GM12878 (cell line): ENCODE data around the gene PPP2R1B. TPM values are rescaled to one million over a fixed set of nuclear protein-coding genes. Genes with fewer than 3 reads are reported as not detected.

Experiments used
- ATAC-seq: fragments of 200-7000 bp; cut with Tn5 transposase; 3 replicates; pipeline ENCODE4 v1.9.1; 2020; ENCODE audit warnings: mild to moderate bottlenecking, moderate library complexity
- BruUV-seq: library from RNA; stranded (reverse); fragments of 400-500 nt; replicated peaks from 2 replicates; lab custom pipeline; 2021; lab: Mats Ljungman, UMichigan
- CTCF ChIA-PET: fragments of 300-600 bp; sonication (Branson Sonifier 250); formaldehyde crosslinking; extraction: SDS; loops from one replicate; lab custom pipeline; 2021; ENCODE audit warnings: inconsistent platforms; lab: Yijun Ruan, JAX
- POLR2A ChIA-PET: fragments of 350-600 bp; formaldehyde crosslinking; extraction: SDS; loops from one replicate; lab custom pipeline; 2021; ENCODE audit warnings: inconsistent platforms; lab: Charles Lee
- RAD21 ChIA-PET: fragments of 300-600 bp; sonication (Branson Sonifier 250); formaldehyde crosslinking; loops from one replicate; lab custom pipeline; 2023; ENCODE audit warnings: antibody characterized with exemption; ENCODE audit not compliant: unreplicated experiment; lab: Charles Lee
- SMC1A ChIA-PET: fragments of 300-600 bp; sonication (Branson Sonifier 250); formaldehyde crosslinking; loops from one replicate; lab custom pipeline; 2023; ENCODE audit not compliant: unreplicated experiment, uncharacterized antibody; lab: Charles Lee
- DNase-seq: peaks from one replicate; pipeline ENCODE4 v3.0.0-alpha.2; 2011; ENCODE audit warnings: low read depth, low spot score
- FAIRE-seq: peaks from 3 replicates; lab custom pipeline; 2011; peaks lifted over from hg19 to GRCh38; lab: Jason Lieb, UNC
- H2AFZ ChIP-seq: 2 replicates; pipeline ENCODE4 v1.6.0; 2011; ENCODE audit warnings: low read depth, low read length, control low read depth; ENCODE audit not compliant: control insufficient read depth
- H3K27ac ChIP-seq: 2 replicates; pipeline ENCODE4 v1.5.1; 2011; ENCODE audit warnings: control low read depth; ENCODE audit not compliant: control insufficient read depth, insufficient read depth
- H3K27me3 ChIP-seq, 2 experiments: replicated peaks in 1 of 2; 2 replicates each; pipeline versions ENCODE4 v1.6.0 to v1.6.1; 2011; ENCODE audit warnings: low read length in 1 of 2; ENCODE audit not compliant: control insufficient read depth in 2 of 2, insufficient read depth in 2 of 2
- H3K36me3 ChIP-seq, 2 experiments: 2 replicates each; pipeline ENCODE4 v1.5.1; 2011; ENCODE audit warnings: low read length in 1 of 2; ENCODE audit not compliant: control insufficient read depth in 2 of 2, insufficient read depth in 2 of 2
- H3K4me1 ChIP-seq: 2 replicates; pipeline ENCODE4 v1.6.1; 2011; ENCODE audit warnings: mild to moderate bottlenecking, low read length, moderate library complexity, mixed read lengths; ENCODE audit not compliant: control insufficient read depth, insufficient read depth
- H3K4me2 ChIP-seq: 2 replicates; pipeline ENCODE4 v1.6.0; 2011; ENCODE audit warnings: control low read depth; ENCODE audit not compliant: control insufficient read depth, insufficient read depth
- H3K4me3 ChIP-seq: fragments of 200-600 bp; sonication (generic); 2 replicates; pipeline ENCODE4 v1.5.1; 2016
- H3K79me2 ChIP-seq: 2 replicates; pipeline ENCODE4 v1.6.0; 2011; ENCODE audit warnings: low read length; ENCODE audit not compliant: control insufficient read depth, insufficient read depth
- H3K9ac ChIP-seq: 2 replicates; pipeline ENCODE4 v1.8.0; 2011; ENCODE audit warnings: low read length, control low read depth, mixed read lengths; ENCODE audit not compliant: control insufficient read depth, insufficient read depth
- H3K9me3 ChIP-seq: replicated peaks from 3 replicates; pipeline ENCODE4 v1.5.1; 2011; ENCODE audit warnings: mild to moderate bottlenecking, low read length; ENCODE audit not compliant: control insufficient read depth, insufficient read depth
- H4K20me1 ChIP-seq: 2 replicates; pipeline ENCODE4 v1.6.0; 2011; ENCODE audit not compliant: control insufficient read depth, insufficient read depth
- BHLHE40 ChIP-seq, 2 experiments: fragments of 450-650 bp in 1 of 2; IDR thresholded peaks; 2 replicates each; pipeline ENCODE4 v1.6.1; 2011 to 2017; ENCODE audit warnings: low read depth in 2 of 2, borderline replicate concordance in 1 of 2, improper control_type of control experiment in 1 of 2, low read length in 1 of 2, mild to moderate bottlenecking in 1 of 2
- EED ChIP-seq: sonication (generic); IDR thresholded peaks from 2 replicates; pipeline ENCODE4 v1.6.1; 2016; ENCODE audit warnings: antibody characterized with exemption, low read depth
- EGR1 ChIP-seq, 2 experiments: IDR thresholded peaks; 1 replicate in 1 of 2; 2 replicates in 1 of 2; pipeline ENCODE4 v1.6.1; 2011 to 2012; ENCODE audit warnings: low read depth in 2 of 2, low read length in 2 of 2, borderline replicate concordance in 1 of 2, mild to moderate bottlenecking in 1 of 2, moderate library complexity in 1 of 2
- ELK1 ChIP-seq: IDR thresholded peaks from 2 replicates; pipeline ENCODE4 v1.6.1; 2012; ENCODE audit warnings: low read depth, low read length, improper control_type of control experiment
- JUNB ChIP-seq: IDR thresholded peaks from 2 replicates; pipeline ENCODE4 v1.6.1; 2016; ENCODE audit warnings: antibody characterized with exemption, mild to moderate bottlenecking
- KAT2A ChIP-seq: conservative IDR thresholded peaks from 2 replicates; pipeline ENCODE4 v1.6.1; 2011; ENCODE audit warnings: low read depth, low read length; ENCODE audit not compliant: control insufficient read depth
- POLR2AphosphoS5 ChIP-seq: IDR thresholded peaks from 2 replicates; pipeline ENCODE4 v1.6.1; 2011; ENCODE audit warnings: mild to moderate bottlenecking, low read length, inconsistent platforms
- SMARCA5 ChIP-seq: fragments of 450-650 bp; IDR thresholded peaks from 2 replicates; pipeline ENCODE4 v1.6.1; 2017; ENCODE audit warnings: mild to moderate bottlenecking
- STAT3 ChIP-seq: IDR thresholded peaks from 2 replicates; pipeline ENCODE4 v1.6.1; 2011; ENCODE audit warnings: low read depth, low read length, improper control_type of control experiment
- TCF3 ChIP-seq: IDR thresholded peaks from 2 replicates; pipeline ENCODE4 v1.6.1; 2012; ENCODE audit warnings: low read depth, mild to moderate bottlenecking, low read length, borderline replicate concordance; ENCODE audit not compliant: insufficient read depth
- WGBS: methylation state at CpG from one replicate; pipeline ENCODE4 v1.1.6; 2016; ENCODE audit warnings: low lambda C conversion rate; ENCODE audit not compliant: insufficient replicate concordance, insufficient coverage; ENCODE audit errors: missing lambda C conversion rate; 5-methylcytosine and 5-hydroxymethylcytosine counted together
- in situ Hi-C: fragments of 300-500 bp; cut with MboI; formaldehyde crosslinking; loops from 9 replicates; pipeline ENCODE4 v1.14.3; 2018; ENCODE audit warnings: mixed read lengths
- intact Hi-C: fragments of 100-400 bp; cut with micrococcal nuclease; formaldehyde crosslinking; loops from one replicate; pipeline ENCODE4 v1.14.2; 2022; ENCODE audit not compliant: unreplicated experiment
- polyA plus RNA-seq, 11 experiments: library from polyadenylated mRNA; depleted of rRNA in 4 of 11; unstranded in 6 of 11; stranded (reverse) in 5 of 11; fragments of >200 nt; fragmentation: Nextera tagmentation in 4 of 11; fragmentation: Illumina TruSeq in 1 of 11; extraction: Ambion mirVana in 4 of 11; extraction: Trizol in 1 of 11; gene quantifications; 1 replicate in 1 of 11; 2 replicates in 10 of 11; pipeline versions ENCODE4 v1.2.1 to v1.2.3, GENCODE V29; 2011 to 2016; ENCODE audit warnings: inconsistent platforms in 2 of 11, missing spikeins in 2 of 11, low read depth in 1 of 11
- total RNA-seq, 4 experiments: library from RNA; depleted of rRNA in 3 of 4; stranded (reverse); fragments of >200 nt in 3 of 4; fragmentation: Illumina TruSeq in 1 of 4; extraction: Trizol in 1 of 4; gene quantifications; 2 replicates each; pipeline versions ENCODE4 v1.2.1 to v1.2.3, GENCODE V29; 2013 to 2021
- TF ChIP-seq, protein P1 (sequence below): IDR thresholded peaks from 2 replicates; pipeline ENCODE4 v1.6.1; 2012; ENCODE audit warnings: low read depth, low read length, improper control_type of control experiment
- TF ChIP-seq, protein P2 (sequence below): fragments of 450-650 bp; IDR thresholded peaks from 2 replicates; pipeline ENCODE4 v1.6.1; 2017; ENCODE audit warnings: mild to moderate bottlenecking
- TF ChIP-seq, protein P3 (sequence below): IDR thresholded peaks from 2 replicates; pipeline ENCODE4 v1.6.1; 2011; ENCODE audit warnings: borderline replicate concordance, low read depth, mild to moderate bottlenecking, moderate library complexity, mixed read lengths, low read length; ENCODE audit not compliant: insufficient read depth; ENCODE audit errors: extremely low read length

Gene PPP2R1B
- total and polyA plus RNA-seq, 10 of the 15 experiments (the other 5 are each of a cell fraction or from before 2014, with no cell fraction given), result 26.6 to 68.2 (median 35.7) TPM

GRCh38 chr11:111814106-111814505 is 47.9 kb upstream of the PPP2R1B start (continued):
- TF ChIP-seq ELK1 (no peak), BHLHE40 (IDR thresholded peaks at IDR 0.05; ENCODE audit: borderline replicate concordance in 1 of 2, low read depth in 2 of 2, low read length in 1 of 2) (no peak), POLR2AphosphoS5 (no peak), JUNB (no peak)
- TF ChIP-seq, protein P1, sequence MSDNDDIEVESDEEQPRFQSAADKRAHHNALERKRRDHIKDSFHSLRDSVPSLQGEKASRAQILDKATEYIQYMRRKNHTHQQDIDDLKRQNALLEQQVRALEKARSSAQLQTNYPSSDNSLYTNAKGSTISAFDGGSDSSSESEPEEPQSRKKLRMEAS, result no peak

DNA sequence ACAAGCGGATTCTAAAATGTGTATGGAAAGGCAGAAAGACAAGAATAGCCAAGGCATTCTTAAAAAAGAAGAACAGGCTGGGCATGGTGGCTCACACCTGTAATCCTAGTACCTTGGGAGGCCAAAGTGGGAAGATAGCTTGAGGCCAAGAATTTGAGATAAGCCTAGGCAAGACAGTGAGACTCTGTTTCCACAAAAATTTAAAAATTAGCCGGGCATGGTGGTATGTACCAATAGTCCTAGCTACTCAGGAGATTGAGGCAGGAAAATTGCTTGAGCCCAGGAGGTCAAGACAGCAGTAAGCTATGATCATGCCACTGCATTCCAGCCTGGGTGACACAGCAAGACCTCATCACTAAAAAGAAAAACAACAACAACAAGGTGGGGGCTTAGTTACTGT is 46.0 kb upstream of the PPP2R1B start:
- RAD21 ChIA-PET, result no interaction called here
- Histone ChIP-seq H2AFZ (no peak overlapping the region), H3K79me2 (no peaks in the 10 kb centered on the region), H4K20me1 (no peaks in the 10 kb centered on the region), H3K4me3 (no peak overlapping the region), H3K9me3 (no peaks in the 10 kb centered on the region)
- FAIRE-seq (no peak), DNase-seq (no peak)
- CTCF ChIA-PET, result interaction anchor here (1.4 to 1.6 kb wide), 2 partner anchors 11 to 29 kb away, joined by 3 to 5 read pairs; no protein-coding TSS in a partner anchor
- in situ Hi-C loops, result no loop called here
- intact Hi-C loops, result no loop called here
- SMC1A ChIA-PET, result interaction anchor here (1.6 kb wide), 1 partner anchor 11 kb away, joined by 5 read pairs; no protein-coding TSS in a partner anchor
- TF ChIP-seq, protein P2, sequence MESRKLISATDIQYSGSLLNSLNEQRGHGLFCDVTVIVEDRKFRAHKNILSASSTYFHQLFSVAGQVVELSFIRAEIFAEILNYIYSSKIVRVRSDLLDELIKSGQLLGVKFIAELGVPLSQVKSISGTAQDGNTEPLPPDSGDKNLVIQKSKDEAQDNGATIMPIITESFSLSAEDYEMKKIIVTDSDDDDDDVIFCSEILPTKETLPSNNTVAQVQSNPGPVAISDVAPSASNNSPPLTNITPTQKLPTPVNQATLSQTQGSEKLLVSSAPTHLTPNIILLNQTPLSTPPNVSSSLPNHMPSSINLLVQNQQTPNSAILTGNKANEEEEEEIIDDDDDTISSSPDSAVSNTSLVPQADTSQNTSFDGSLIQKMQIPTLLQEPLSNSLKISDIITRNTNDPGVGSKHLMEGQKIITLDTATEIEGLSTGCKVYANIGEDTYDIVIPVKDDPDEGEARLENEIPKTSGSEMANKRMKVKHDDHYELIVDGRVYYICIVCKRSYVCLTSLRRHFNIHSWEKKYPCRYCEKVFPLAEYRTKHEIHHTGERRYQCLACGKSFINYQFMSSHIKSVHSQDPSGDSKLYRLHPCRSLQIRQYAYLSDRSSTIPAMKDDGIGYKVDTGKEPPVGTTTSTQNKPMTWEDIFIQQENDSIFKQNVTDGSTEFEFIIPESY, result no peak
- TF ChIP-seq STAT3 (no peak), KAT2A (no peak), TCF3 (no peak), SMARCA5 (no peak), EGR1 (IDR thresholded peaks at IDR 0.05; ENCODE audit: borderline replicate concordance in 1 of 2, low read depth in 2 of 2, low read length in 2 of 2) (no peak), EED (no peak)
- TF ChIP-seq, protein P1, result no peak
- TF ChIP-seq, protein P3, sequence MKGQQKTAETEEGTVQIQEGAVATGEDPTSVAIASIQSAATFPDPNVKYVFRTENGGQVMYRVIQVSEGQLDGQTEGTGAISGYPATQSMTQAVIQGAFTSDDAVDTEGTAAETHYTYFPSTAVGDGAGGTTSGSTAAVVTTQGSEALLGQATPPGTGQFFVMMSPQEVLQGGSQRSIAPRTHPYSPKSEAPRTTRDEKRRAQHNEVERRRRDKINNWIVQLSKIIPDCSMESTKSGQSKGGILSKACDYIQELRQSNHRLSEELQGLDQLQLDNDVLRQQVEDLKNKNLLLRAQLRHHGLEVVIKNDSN, result no peak
- TF ChIP-seq, all 136 proteins: peak for 0
- Histone ChIP-seq H3K4me1 (no peaks in the 10 kb centered on the region), H3K27me3 (no peaks in the 10 kb centered on the region), H3K27ac (no peak overlapping the region), H3K36me3 (peaks cover 4 to 11% of the 10 kb centered on the region in 2 experiments; a peak in 2 of 4 replicates), H3K4me2 (no peak overlapping the region), H3K9ac (no peak overlapping the region)
- 98% methylated on average over 2 of the region's 2 CpGs for WGBS
- POLR2A ChIA-PET, result no interaction called here
- BruUV-seq, result no TSS peak
- no peak for ATAC-seq
